Stomach (tissue), 9 donors: ENCODE measurements around the gene RXRA. TPM values are rescaled to one million over a fixed set of nuclear protein-coding genes. Genes with fewer than 3 reads are reported as not detected.

Experiments
- DNase-seq, 2 donors: peaks; one replicate each; pipeline versions ENCODE4 v3.0.0 to v3.0.0-alpha.2; 2013 to 2019
- H3K27ac ChIP-seq, 5 donors: fragments of 200-600 bp in 4 of 5; sonication (generic) in 4 of 5; one replicate each; pipeline ENCODE4 v1.5.1; 2013 to 2019; ENCODE audit warnings: mild to moderate bottlenecking in 1 of 5, moderate library complexity in 1 of 5
- H3K27me3 ChIP-seq, 3 donors: fragments of 200-600 bp; sonication (generic); one replicate each; pipeline ENCODE4 v1.5.1; 2017 to 2019; ENCODE audit warnings: mixed run types in 1 of 3
- H3K36me3 ChIP-seq, 4 donors: fragments of 200-600 bp; sonication (generic); 1 replicate in 3 of 4; 2 replicates in 1 of 4; pipeline ENCODE4 v1.5.1; 2016 to 2019
- H3K4me1 ChIP-seq, 4 donors: fragments of 200-600 bp; sonication (generic); one replicate each; pipeline ENCODE4 v1.5.1; 2016 to 2019
- H3K4me3 ChIP-seq, 4 donors: fragments of 200-600 bp; sonication (generic) in 3 of 4; one replicate each; pipeline ENCODE4 v1.5.1; 2016 to 2019; ENCODE audit warnings: mild to moderate bottlenecking in 1 of 4
- H3K9me3 ChIP-seq, 4 donors: fragments of 200-600 bp; sonication (generic); one replicate each; pipeline ENCODE4 v1.5.1; 2016 to 2019
- CTCF ChIP-seq, 7 experiments: fragments of 450-650 bp in 4 of 7; fragments of 200-600 bp in 3 of 7; sonication (generic) in 3 of 7; IDR thresholded peaks; one replicate each; pipeline ENCODE4 v1.5.1; 2016 to 2019; ENCODE audit warnings: antibody characterized with exemption in 7 of 7, control low read depth in 2 of 7, mild to moderate bottlenecking in 1 of 7
- EP300 ChIP-seq: sonication (generic); formaldehyde crosslinking; IDR thresholded peaks from one replicate; pipeline ENCODE4 v1.6.1; 2017; ENCODE audit warnings: antibody characterized with exemption
- POLR2A ChIP-seq, 4 donors: fragments of 450-650 bp; IDR thresholded peaks; one replicate each; pipeline ENCODE4 v1.6.1; 2016; ENCODE audit warnings: antibody characterized with exemption in 4 of 4, control low read depth in 2 of 4, mild to moderate bottlenecking in 1 of 4, moderate library complexity in 1 of 4
- POLR2AphosphoS5 ChIP-seq, 3 donors: sonication (generic); formaldehyde crosslinking; IDR thresholded peaks; one replicate each; pipeline ENCODE4 v1.6.1; 2016; ENCODE audit warnings: antibody characterized with exemption in 3 of 3
- WGBS, 5 donors: extraction: QIAGEN DNeasy Blood & Tissue Kit in 3 of 5; methylation state at CpG; one replicate each; pipeline versions ENCODE4 v1.1.5 to v1.1.7; 2013 to 2018; 5-methylcytosine and 5-hydroxymethylcytosine counted together
- intact Hi-C: fragments of 100-400 bp; cut with DNase I; formaldehyde crosslinking; loops from one replicate; pipeline ENCODE4 v1.15.1; 2023; ENCODE audit warnings: low total_unique reads
- polyA plus RNA-seq, 3 donors: library from polyadenylated mRNA; stranded (reverse); fragments of 200-250 nt; gene quantifications; one replicate each; pipeline ENCODE4 v1.2.3, GENCODE V29; 2013
- total RNA-seq, 5 donors: library from RNA; depleted of rRNA; stranded (reverse); fragments of >200 nt; gene quantifications; one replicate each; pipeline versions ENCODE4 v1.1.0 to v1.2.3, GENCODE V29; 2014 to 2016
- donor health status: healthy with polysubstance abuse.
- donor health status: Bipolar disorder and iron deficiency.
- donor health status: healthy.

RXRA gene
- total and polyA plus RNA-seq, 8 donors, result 14.0 to 68.4 (median 29.3) TPM

- no peaks in the 10 kb centered on the region for H3K9me3 ChIP-seq
- peaks cover 67 to 84% (median 78%) of the 10 kb centered on the region in 4 donors for H3K4me1 ChIP-seq
- H3K4me3 ChIP-seq, result peak overlapping the region in 2 of 4 donors; percentile 19 to 32
- peak overlapping the region; percentile 78 to 91 (median 87) for H3K27ac ChIP-seq
- 4 to 17% (median 12%) methylated on average over 9 to 17 of the region's 17 CpGs for WGBS, 5 donors
- intact Hi-C loops, result loop anchor here (10.0 kb wide), 1 partner anchor 100 kb away; no protein-coding TSS in a partner anchor
- no peaks in the 10 kb centered on the region for H3K27me3 ChIP-seq
- peaks cover 18 to 62% (median 51%) of the 10 kb centered on the region in 4 donors for H3K36me3 ChIP-seq
- DNase-seq, result peak; percentile 98
- TF ChIP-seq CTCF (IDR thresholded peaks at IDR 0.05) (no peak), POLR2AphosphoS5 (IDR thresholded peaks at IDR 0.05) (peak; percentile 71 to 89 (median 73)), EP300 (peak; percentile 62), POLR2A (IDR thresholded peaks at IDR 0.05) (no peak)
Observed at GRCh38 chr9:134434894-134435506, 108.7 kb downstream of the RXRA start.

DNA sequence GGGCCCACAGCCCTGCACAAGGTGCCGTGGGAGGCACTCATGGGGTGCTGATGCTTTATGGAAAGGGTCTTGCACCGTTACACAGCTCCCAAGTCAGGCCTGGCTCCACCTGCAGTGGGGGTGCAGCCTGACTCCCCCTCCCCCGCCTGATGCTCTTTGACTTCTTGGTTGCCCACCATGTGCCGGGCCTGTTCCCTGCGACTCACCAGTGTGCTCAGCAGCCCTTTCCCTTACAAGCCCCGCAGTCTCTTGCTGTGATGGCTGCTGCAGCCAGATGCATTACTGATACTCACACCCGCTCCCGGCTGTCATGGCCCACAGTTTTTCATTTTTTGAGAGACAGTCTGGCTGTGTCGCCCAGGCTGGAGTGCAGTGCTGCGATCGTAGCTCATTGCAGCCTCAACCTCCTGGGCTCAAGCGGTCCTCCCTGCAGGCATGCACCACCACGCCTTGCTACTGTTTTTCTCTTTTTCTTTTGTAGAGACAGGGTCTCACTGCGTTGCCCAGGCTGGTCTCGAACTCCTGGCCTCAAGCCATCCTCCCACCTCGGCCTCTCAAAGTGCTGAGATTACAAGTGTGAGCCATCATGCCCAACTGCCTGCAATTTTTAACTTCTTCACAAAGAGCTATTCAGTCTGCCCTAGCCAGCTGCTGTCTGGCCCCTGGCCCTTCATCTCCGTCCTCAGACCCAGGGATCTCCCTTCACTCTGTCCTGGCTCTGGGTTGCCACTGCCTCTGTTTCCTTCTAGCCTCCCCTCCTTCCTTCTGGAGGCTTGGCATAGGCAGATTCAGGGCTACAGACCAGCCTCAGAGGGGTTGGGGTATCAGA lies 109.5 kb downstream of the RXRA start:
- intact Hi-C loops, result loop anchor here (10.0 kb wide), 1 partner anchor 101 kb away; no protein-coding TSS in a partner anchor
- peaks cover 14 to 54% (median 44%) of the 10 kb centered on the region in 4 donors for H3K36me3 ChIP-seq
- H3K4me3 ChIP-seq, result peak overlapping the region in 1 of 4 donors; percentile 32
- peaks cover 67 to 81% (median 76%) of the 10 kb centered on the region in 4 donors for H3K4me1 ChIP-seq
- H3K9me3 ChIP-seq, result no peaks in the 10 kb centered on the region
- peak overlapping the region; percentile 78 to 91 (median 87) for H3K27ac ChIP-seq
- peak in 1 of 2 donors; percentile 55 for DNase-seq
- 48 to 66% (median 49%) methylated on average over 16 to 17 of the region's 17 CpGs for WGBS, 5 donors
- no peaks in the 10 kb centered on the region for H3K27me3 ChIP-seq
- TF ChIP-seq CTCF (IDR thresholded peaks at IDR 0.05), result no peak
- TF ChIP-seq POLR2A (IDR thresholded peaks at IDR 0.05), result no peak

- Histone ChIP-seq H3K27me3 (peaks cover 0 to 1% (median 0%) of the 10 kb centered on the region in 3 donors), H3K36me3 (peaks cover 14 to 49% (median 39%) of the 10 kb centered on the region in 4 donors), H3K4me1 (peaks cover 67 to 81% (median 73%) of the 10 kb centered on the region in 4 donors), H3K9me3 (no peaks in the 10 kb centered on the region), H3K4me3 (no peak overlapping the region), H3K27ac (peak overlapping the region in 4 of 5 donors; percentile 78 to 91 (median 89))
- DNase-seq, result no peak
- 74 to 85% (median 81%) methylated on average over 11 to 12 of the region's 12 CpGs for WGBS, 5 donors
- intact Hi-C loops, result loop anchor here (10.0 kb wide), 1 partner anchor 102 kb away; no protein-coding TSS in a partner anchor
- TF ChIP-seq POLR2A (IDR thresholded peaks at IDR 0.05), result no peak
- TF ChIP-seq POLR2AphosphoS5 (IDR thresholded peaks at IDR 0.05), result no peak
- no peak for TF ChIP-seq EP300
Observed at GRCh38 chr9:134436379-134436762, 110.1 kb downstream of the RXRA start.

- H3K4me3 ChIP-seq, result peak overlapping the region in 1 of 4 donors; percentile 2
- WGBS, 5 donors, result 69 to 84% (median 74%) methylated on average over 11 to 13 of the region's 13 CpGs
- H3K27me3 ChIP-seq, result peaks cover 0 to 6% (median 1%) of the 10 kb centered on the region in 3 donors
- H3K4me1 ChIP-seq, result peaks cover 65 to 81% (median 73%) of the 10 kb centered on the region in 4 donors
- intact Hi-C loops, result loop anchor here (10.0 kb wide), 1 partner anchor 102 kb away; no protein-coding TSS in a partner anchor
- no peaks in the 10 kb centered on the region for H3K9me3 ChIP-seq
- no peak for DNase-seq
- H3K36me3 ChIP-seq, result peaks cover 14 to 44% (median 34%) of the 10 kb centered on the region in 4 donors
- no peak for TF ChIP-seq EP300
- no peak for TF ChIP-seq POLR2A (IDR thresholded peaks at IDR 0.05)
- no peak for TF ChIP-seq POLR2AphosphoS5 (IDR thresholded peaks at IDR 0.05)
- no peak for TF ChIP-seq CTCF (IDR thresholded peaks at IDR 0.05)
- peak overlapping the region in 4 of 5 donors; percentile 78 to 91 (median 89) for H3K27ac ChIP-seq
Observed at GRCh38 chr9:134436911-134437310, 110.7 kb downstream of the RXRA start.
